GM19452 (cell line): Measurements from ENCODE around the gene GPR25.

Experiments used
- ATAC-seq: cut with Tn5 transposase; IDR thresholded peaks from one replicate; pipeline ENCODE4 v1.9.1; 2021; ENCODE audit not compliant: unreplicated experiment

The GPR25 gene

DNA sequence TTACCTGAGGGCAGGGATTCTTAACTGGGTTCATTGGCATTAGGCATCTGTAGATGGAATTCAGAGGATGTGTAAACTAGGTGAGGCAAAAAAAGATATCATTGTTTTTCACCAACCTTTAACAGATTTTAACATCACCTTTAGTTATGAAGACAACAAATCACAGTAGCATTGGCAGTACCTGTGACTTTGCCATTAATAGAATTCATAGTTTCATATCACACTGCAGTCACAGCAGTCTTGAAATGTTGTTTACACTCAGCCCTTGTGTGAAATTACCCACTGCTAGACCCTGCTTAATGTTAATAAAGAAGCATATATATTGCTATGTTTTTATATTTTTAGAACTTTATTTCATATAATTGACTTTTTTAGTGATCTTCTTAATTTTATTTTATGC lies 20.2 kb downstream of the GPR25 start:
- no peak for ATAC-seq

DNA sequence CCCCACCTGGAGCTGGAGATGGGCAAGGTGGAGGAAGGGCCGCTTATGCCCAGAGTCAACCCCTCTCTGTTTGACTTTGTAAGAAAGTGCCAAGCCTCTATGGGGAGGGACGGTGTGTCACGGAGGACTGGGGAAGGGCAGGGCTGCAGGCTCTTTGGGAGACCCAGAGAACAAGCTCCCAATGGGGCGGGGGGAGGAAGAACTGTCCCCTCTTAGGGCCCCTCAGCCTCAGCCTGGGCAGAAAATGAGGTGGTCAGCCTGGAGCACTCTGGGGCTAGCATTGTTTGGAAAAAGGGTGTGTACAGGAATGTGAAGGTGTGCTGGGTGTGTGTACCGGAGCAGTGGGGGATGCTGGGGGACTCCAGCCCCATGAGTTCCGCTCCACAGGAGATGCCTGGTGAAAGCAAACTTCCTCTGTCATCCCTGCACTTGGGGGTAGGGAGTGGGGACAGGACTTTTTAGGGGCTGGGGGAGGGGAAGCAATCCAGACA lies 20.7 kb downstream of the GPR25 start:
- ATAC-seq, result no peak

DNA sequence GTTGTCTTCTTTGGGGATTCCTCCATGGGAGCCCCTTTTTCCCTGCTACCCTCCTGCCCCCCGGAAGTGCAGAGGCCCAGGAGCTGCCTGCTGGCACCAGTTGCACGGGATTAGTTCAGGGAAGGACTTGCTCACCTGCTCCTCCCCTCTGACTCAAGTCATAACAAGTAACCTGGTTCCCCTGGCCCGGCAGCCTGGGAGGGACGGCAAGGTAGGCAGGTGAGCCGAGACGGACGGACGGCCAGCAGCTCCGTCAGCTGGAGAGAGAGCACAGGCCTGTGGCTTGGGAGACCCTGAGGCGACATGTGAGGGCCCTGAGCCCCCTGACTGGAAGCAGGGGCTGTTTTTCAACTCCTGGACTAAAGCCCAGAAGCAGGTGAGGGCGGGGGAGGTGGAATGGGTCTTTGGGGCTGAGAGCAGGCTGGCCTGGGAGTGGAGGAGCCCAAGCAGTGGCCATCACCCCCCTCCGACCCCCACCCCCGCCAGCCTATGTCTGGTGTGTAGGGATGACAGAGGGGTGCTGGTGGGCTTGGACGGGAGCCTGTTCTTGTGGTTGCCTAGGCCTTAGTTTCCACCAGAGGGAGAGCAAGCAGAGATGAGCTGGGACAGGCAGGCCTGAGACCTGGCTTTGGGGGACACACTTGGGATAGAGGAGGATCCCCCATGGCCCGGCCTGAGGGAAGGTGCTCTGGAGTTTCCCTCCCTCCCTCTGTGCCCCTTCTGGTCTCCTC lies 22.1 kb downstream of the GPR25 start, which contains the start of gene INAVA:
INAVA (plus strand) TSS at position 189 of the 731 bp plus-strand sequence. CDS start 3,501 bp downstream, outside the sequence.
- ATAC-seq, result no peak

DNA sequence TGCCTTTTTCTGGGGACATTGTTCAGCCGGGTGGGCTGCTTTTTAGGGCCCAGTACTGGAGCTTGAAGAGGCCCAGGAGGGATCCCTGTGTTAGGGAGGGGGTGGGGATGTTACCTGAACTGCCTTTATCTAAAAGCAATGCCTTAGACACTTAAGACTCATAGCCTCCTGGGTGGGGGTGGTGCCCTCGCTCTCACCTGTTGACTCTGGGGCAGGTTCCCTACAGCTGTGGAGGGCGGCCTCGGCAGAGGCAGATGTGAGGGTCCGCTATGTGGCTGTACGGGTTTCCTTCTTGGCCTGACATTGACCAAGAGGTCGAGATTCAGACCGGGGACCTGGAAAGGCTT lies 22.6 kb downstream of the GPR25 start:
- ATAC-seq, result no peak

DNA sequence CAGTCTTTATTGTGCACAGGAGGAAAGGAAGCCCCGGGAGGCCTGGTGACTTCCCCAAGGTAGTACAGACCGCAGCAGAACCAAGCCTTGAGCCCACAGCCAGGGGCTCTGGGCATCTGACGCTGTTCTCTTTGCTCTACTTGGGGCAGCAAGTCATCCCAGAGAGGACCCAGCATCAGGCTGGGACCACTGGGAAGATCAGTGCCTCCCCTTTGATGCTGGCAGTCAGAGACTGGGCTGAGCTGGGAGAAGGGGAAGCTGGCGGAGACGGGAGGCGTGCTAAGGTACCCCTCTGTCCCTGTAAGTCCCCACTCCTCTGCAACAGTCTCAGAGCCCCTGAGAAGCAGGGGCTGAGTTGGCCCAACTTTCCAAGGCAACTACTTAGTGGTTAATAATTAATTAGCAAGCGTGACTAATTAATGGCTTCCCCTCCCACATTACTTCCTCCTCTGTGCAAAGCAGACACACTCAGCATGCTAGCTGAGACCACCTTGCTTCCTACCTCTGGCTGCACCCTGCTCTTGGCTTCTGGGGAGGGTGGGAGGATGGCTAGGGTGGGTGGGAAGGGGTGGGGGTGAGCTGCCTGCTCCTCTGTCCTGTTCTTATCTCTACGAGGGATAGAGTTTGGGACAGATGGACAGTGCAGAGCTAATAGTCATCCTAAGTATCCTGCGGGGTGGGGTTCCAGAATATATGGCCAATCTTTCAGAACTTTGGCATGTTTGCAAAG lies 23.2 kb downstream of the GPR25 start:
- ATAC-seq, result peak; percentile 62

DNA sequence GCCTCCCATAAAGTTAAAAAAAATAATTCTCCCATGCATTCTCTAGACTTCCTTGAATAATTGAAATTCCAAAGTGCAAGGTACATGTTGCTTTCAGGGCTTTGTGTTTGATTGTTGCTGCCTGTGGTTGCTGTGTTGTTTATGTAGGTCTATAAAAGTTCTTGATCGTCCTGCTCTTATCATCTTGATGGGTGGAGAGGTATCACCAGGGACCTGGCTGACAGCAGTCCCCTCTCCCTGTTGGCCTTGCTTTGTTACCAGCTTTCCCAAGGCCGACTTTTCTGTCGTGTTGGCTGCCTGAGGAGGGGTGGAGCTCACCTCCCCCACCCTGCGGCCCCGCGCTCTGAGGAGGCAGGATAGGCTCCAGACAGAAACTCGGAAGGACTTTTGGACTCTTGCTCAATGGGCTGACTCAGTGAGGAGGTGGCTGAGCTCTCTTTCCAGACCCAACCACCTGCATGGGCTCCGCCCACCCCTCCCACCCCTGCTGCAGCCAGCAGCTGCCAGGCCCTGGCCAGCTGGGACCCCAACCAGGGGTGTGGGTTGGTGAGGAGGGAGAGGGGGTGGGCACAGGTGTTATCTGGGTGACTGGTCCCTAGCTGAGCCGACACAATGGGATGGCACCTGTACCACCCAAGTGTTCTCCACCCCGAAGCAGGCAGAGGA lies 23.9 kb downstream of the GPR25 start:
- no peak for ATAC-seq

DNA sequence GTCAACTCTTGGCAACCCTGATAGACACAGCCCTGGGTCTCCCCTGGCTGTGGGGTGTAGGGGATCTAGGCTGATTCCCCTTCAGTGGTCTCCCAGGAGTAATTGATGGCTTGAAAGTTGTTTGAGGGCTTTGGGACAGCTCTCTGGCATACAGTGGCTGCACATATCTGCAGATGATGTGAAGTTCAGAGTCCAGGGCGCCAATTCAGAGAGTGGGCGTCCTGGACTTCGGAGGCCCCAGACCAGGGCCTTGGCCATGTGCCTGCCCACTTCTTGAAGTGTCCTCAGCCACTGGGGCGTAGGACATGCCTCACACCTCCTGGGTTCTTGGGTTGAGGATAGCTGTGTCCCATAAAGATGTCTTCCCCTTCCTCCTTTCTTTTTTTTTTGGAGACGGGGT lies 24.5 kb downstream of the GPR25 start:
- no peak for ATAC-seq

DNA sequence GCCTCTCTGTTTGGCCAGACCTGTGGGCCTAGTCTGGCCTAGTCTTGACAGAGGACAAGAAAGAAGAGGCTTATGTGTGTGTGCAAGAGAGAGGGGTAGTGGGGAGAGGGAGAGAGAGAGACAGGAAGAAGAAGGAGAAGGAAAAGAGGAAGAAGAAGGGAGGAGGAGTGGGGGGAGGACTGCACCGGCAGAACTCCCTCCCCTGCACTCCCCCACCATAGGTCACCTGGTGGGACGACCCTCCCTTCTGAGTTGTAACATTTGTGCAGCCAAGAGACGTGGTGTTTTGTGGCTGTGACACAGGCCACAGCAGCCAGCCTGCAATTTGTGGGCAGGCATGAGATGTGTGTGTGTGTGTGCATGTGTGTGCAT lies 26.2 kb downstream of the GPR25 start:
- no peak for ATAC-seq

DNA sequence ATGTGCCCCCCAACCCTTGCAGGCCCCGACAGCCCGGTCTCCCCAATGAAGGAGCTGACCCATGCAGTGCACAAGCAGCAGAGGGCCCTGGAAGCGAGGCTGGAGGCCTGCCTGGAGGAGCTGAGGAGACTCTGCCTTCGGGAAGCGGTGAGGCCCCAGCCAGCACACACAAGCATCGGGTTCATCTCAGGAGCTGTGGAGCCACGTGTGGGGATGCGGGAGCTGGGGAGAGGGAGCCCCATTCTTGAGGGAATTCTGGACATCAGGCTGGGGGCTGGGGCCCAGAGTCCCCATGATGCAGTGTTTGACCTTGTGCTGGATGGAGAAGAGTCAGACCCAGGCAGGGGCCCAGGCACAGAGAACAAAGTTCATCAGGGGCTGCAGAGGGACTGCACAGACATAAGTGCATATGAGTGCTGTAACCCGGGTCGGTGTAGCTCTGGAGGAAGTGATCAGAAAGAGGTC lies 26.7 kb downstream of the GPR25 start:
- no peak for ATAC-seq

DNA sequence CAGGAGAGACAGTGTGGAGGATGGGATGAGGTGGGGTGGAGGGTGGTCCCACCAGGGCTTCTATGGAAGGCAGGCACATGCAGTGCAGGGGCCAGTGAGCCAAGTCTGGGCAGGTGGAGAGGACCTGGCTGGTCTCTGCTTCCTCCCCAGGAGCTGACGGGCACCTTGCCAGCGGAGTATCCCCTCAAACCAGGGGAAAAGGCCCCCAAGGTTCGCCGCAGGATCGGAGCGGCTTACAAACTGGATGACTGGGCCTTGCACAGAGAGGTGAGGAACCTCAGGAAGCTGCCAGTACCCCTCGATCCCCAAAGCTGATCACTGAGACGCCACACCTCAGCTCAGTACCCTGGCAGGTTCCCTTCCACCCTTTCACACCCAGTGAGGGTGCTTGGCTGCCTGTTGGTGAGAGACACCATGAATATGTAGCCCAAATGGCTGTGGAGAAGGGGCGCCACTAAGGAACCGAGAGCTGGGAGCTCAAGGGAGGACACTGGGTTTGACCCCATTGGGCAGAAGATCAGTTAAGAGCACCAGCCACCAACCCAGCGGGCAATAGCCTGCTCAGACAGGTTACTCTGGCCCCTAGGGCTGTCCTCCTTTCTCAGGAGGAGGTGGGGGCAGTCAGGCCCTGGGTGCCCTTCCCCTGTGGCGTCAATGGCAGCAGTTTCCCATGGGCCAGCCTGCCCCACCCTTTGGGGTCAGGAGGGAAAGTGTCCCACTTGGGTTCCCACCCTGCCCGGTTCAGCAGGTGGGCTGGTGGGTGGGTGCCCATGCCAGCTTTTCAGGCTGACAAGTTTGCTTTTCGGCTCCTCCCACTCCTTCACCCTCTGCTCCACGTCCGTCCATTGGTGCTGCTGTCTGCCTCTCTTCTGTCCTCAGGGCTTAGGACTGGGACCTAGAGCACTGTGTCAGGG lies 27.4 kb downstream of the GPR25 start:
- no peak for ATAC-seq

DNA sequence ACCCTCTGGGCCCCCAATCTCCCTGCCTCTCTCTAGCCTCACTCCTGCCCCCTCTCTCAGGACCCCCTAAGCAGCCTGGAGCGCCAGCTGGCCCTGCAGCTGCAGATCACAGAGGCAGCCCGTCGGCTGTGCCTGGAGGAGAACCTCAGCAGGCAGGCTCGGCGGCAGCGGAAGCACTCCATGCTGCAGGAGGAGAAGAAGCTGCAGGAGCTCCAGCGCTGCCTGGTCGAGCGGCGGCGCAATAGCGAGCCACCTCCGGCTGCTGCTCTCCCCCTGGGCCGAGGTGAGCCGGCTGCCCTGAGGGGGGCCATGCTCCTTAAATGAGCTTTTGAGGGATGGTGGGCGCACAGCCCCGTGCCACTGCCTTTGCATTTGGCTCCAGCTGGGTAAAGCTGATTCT lies 28.1 kb downstream of the GPR25 start:
- ATAC-seq, result no peak

DNA sequence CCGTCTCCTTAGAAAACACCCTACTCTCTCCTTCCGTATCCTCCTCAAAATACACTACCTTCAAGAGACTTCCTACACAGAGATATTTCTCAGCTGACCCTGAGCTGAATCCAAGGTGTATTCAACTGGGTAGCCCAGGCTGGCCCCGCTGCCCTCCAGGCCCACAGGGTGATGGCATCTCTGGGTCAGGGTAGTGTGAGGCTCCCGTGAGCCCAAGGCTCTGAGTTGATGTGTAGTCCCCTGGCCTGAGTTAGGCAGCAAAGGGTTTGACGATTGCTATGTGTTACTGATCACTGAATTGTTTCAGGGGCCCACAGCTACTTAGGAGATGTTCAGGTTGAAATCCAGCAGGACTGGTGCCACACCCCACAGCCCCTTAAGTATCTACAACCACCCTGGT lies 28.6 kb downstream of the GPR25 start:
- ATAC-seq, result no peak

DNA sequence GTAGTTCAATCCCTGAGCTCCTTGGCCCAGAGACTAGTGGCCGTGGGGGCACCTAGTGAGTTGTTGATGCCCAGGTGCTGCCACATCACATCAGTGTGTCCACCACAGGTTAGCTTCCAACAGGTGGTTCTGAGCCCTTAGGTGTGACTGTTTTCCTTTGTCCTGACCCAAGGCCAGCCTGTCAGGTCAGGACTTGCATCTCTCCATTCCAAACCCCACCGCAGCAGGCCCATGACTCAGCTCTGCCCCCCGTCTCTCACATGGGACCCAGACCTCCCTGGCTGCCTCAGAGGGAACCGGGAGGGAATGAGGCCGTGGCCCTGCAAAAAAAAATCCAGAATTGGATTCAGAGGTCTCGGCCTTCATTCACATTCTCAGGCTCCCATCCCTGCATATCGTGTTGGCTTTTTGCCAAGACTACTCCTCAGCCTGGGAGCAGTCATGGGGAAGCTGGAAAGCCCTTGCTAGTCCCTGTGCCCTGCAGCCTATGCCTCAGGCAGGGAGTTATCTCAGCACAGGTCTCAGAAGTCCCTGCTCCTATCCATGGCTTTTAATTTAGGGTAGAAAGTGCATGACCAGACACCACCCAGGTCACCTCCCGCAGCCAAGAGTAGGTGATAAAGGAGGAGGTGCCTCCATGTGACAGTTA lies 29.1 kb downstream of the GPR25 start:
- no peak for ATAC-seq

DNA sequence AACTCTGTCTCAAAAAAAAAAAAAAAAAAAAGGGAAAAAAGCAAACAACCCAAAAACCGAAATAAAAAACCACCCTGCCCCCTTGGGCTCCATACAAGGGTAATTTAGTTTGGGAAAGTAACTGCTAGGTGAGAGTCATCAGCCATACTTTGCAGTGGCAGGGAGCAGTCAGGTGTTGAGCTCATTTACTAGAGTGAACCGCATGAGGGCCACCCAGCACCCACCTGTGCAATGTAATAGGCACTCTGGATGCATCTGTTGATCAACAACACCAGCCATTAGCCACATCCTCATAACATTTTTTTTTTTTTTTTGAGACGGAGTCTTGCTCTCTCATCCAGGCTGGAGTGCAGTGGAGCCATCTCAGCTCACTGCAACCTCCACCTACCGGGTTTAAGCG lies 31.0 kb downstream of the GPR25 start:
- ATAC-seq, result no peak

DNA sequence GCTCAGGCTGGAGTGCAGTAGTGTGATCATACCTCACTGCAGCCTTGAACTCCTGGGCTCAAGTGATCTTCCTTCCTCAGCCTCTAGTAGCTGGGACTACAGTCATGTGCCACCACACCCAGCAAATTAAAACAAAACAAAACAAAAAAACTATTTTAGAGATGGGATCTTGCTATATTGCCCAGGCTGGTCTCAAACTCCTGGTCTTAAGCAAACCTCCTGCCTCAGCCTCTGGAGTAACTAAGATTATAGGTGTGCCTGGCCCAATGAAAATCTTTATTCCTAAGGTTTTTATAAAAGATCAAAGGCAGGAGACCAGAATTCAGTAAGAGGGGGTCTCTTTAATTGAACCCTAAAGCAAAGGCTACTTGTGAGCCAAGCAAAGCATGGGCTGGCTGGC lies 32.0 kb downstream of the GPR25 start:
- ATAC-seq, result no peak

DNA sequence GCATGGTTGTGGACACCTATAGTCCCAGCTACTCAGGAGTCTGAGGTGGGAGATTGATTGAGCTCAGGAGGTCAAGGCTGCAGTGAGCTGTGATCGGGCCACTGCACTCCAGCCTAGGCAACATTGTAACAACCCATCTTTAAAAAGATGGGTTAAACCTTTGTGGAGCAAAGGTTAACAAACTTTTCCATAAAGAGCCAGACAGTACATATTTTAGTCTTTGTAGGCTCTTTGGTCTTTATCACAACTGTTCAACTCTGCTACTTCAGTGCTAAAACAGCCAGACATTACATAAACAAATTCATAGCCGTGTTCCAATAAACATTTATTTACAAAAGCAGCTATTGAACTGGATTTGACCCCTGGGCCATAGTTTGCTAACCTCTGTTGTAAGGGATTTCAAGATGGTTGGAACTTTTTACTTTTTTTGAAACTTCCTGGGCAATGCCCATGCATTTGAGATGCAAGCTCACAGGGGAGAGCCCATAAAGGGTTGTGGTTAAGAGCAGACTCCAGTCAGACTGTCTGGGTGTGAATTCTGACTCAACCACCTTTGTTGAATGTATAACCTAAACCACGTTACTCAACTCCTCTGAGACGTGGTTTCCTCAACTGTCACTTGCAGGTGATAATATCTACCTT lies 32.8 kb downstream of the GPR25 start:
- ATAC-seq, result peak; percentile 43

DNA sequence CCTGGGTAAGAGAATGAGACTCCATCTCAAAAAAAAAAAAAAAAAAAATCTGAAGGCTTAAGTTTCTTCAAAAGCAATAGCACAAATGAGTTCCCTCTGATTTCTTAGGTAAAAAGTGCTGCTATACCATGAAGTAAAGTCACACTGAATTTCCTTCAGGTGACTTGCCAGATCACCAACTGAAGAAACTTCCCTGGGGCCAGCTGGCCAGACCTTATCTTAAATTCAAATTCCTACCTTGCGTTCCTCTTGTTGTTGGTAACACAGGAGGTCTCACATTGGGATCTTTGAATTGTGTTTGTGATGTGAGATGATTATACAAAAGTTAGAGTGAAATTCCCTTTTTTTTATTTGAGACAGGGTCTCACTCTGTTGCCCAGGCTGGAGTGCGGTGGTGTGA lies 33.7 kb downstream of the GPR25 start:
- ATAC-seq, result no peak

DNA sequence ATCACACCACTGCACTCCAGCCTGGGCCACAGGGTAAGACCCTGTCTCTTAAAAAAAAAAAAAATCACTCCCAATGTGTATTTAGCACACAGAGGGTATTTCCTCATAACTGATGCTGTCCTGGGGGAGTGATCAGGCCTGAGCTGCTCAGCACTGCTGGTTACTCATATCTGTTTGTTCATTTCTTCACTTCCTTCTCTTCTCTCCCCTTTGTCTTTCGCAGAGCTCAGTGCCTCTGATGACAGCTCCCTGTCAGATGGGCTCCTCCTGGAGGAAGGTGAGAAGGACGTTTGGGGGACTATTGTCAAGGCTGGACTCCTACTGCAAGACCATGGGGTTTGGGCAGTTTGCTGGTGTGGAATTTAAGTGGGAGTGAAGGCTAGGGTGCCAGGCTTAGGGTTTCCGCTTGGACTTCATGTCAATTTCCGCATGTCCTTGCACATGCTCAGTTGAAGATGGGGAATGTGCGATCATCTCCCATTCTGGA lies 34.9 kb downstream of the GPR25 start:
- peak; percentile 59 for ATAC-seq

DNA sequence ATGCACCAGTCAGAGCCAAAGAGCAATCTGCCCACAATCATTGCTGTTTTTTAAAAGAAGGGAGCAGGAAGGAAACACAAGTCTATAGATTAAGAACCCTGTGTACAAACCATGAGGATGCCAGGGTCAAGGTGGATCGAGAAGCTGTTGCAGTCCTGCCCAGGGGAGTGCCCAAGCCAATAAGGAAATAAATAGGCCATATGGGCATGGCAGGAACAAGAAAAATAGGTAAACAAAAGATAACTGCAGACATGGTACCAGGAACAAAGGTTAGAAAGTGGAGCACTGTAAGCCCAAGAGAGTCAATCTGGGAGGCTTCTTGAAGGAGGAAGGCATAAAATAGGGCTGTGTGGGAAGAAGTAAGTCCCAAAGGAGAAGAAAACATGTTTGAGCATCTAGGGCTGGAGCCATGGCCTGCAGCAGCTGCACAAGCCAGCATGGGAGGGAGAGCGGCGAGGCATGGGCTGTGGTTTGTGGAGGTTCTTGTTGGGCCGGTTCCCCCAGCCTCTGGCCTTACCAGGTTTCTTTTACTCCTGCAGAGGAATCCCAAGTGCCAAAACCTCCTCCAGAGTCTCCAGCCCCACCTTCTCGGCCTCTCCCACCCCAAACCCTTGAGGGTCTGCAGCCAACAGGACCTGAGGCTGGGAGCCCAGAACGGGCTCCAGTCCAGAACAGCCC lies 35.5 kb downstream of the GPR25 start:
- ATAC-seq, result no peak
